ENCODE data around the gene C17orf67.
A peak's percentile ranks its signal among the peaks of the same experiment; 100 is the strongest.

The C17orf67 gene

GRCh38 chr17:56833809-56834379, at the start of gene C17orf67, which contains the start of gene DGKE:
TSS of gene C17orf67 (minus strand) at chr17:56833920. CDS start at chr17:56815810, 18,110 bp downstream.
TSS of gene DGKE (plus strand) at chr17:56834151. CDS start at chr17:56834796, 645 bp downstream.
- peak; percentile 98 for DNase-seq (ENCODE audit: low read depth)

DNA sequence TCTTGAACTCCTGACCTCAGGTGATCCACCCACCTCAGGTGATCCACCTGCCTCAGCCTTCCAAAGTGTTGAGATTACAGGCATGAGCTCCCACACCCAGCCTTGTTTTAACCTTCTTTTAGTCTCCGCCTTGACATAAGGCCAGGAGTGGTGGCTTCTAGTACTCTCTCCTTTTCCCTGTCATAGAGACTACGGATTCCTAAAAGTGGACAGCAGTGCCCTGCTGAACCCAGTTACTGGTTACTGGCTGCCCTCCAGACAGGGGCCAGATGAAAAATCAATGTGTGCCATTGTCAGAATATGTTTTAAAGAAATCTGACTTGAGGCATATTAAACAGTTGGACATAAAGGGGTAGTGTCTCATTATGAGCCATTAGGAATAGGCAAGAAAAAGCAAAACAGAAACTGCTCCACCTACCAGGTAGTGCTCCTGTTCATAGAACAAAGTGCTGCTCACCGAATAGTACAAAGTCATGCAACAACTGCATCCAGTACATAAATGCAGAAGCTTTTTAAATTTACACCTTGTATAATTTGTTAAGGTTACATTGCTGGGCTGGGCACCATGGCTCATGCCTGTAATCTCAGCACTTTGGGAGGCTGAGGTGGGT, 48.1 kb upstream of the C17orf67 start:
- no peak for DNase-seq (ENCODE audit: low read depth)

DNA sequence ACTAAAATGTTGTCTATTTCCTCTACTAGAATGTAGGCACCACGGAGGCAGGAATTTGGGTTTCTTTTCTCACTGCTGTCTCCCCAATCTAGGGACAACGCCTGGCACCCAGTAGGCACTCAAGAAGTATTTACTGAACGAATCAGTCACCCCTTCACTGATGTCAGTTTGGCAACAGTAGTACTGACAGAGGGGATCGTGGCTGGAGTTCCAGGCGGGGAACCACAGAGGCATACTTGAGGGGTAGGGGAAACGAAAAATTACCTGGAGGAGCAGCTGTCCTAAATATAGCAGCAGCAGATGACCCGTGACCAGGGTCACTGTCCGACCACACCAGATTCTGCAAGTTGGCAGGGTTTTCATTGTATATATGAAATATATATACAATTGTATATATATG, 46.9 kb upstream of the C17orf67 start:
- DNase-seq (ENCODE audit: low read depth): no peak

- no peak for DNase-seq (ENCODE audit: low read depth)
These were observed 46.4 kb upstream of the C17orf67 start for GRCh38 chr17:56880133-56880532.

DNA sequence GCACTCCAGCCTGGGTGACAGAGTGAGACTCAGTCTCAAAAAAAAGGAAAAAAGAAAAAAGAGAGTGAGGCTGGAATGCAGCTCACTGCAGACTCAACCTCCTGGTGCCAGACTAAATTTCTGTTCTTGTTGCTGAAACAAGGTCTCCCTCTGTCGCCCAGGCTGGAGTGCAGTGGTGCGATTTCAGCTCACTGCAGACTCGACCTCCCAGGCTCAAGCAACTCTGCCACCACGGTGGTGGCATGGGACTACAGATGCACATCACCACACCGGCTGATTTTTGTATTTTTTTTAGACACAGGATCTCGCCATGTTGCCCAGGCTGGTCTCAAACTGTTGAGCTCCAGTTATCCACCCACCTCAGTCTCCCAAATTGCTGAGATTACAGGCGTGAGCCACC, 45.6 kb upstream of the C17orf67 start:
- no peak for DNase-seq (ENCODE audit: low read depth)

DNA sequence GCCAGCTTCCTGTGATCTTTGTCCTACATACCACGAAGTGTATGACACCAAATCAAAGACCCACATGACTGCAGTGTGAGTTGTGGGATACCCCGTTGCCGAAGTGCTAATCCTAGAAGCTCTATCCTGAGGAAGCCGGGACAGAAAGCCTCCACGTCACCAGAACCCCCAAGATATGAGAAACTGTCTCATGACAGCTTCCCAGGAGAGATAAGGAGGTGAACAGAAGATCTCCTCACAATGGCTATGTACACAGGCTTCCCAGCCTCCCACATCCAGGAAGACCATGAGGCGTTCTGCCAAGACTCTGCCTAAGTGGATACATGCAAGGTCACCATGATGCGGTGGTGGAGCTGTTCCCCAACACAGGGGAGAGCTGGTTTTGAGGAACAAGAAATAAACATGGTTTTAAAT, 43.1 kb upstream of the C17orf67 start:
- no peak for DNase-seq (ENCODE audit: low read depth)

- DNase-seq (ENCODE audit: low read depth): no peak
These were observed 36.4 kb upstream of the C17orf67 start for GRCh38 chr17:56870081-56870651.

- no peak for DNase-seq (ENCODE audit: low read depth)
These were observed 35.0 kb upstream of the C17orf67 start for GRCh38 chr17:56868716-56869115.

DNA sequence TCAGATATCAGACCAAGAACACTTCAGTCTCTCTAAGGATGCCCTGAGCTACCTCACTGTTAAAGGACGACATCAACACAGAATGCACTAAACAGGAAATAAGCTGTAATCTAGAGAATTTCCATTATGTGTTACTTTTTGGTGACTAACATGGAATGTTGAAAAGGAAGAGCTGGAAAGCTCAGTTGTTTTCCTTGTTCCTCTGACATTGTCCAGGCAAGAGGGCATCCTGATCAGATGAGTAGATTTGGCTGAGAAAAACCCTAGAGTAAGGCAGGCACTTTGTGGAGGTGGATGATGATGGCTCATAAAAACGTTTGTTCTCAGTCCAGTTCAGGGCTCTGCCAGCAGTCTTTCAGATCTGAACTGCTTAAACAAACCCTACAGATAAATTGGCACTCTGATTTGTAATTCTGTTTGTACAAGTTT, 34.2 kb upstream of the C17orf67 start:
- no peak for DNase-seq (ENCODE audit: low read depth)

- DNase-seq (ENCODE audit: low read depth): no peak
These were observed 32.8 kb upstream of the C17orf67 start for GRCh38 chr17:56866496-56866895.

DNA sequence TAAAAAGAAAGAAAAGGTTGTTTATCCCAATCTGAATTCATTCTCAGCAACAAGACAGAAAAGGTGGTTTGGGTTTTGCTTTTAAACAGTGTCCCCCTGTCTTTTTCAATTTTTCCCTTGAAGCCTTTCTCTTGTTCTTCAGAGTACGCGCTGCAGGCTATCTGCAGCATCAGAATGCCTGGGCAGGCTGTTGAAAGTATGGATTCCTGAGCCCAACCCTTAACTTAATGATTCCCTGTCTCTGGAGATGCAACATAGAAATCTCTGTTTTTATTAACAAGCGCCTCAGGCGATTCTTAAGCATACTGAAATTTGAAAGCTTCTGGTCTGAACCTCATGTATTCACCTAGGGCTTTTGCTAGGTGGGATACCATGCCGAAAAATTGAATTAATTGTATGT, 32.4 kb upstream of the C17orf67 start:
- no peak for DNase-seq (ENCODE audit: low read depth)

- no peak for DNase-seq (ENCODE audit: low read depth)
These were observed 30.3 kb upstream of the C17orf67 start for GRCh38 chr17:56863974-56864373.

DNA sequence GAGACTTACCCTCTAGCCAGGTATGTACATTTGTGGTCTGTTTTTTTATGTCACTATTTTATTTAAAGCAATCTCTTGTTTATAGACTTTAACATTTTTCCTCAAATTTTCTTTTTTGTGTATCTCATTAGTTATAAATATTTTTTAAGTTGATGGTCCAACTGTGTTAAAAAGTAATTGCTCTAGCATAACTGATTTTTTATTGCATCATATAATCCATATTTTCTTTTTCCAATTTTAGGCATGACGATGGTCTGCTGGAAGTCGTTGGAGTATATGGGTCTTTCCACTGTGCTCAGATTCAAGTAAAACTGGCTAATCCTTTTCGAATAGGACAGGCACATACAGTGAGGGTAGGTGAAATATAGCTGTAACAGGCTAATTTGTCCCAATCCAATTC, 28.2 kb upstream of the C17orf67 start:
- DNase-seq (ENCODE audit: low read depth): no peak

GRCh38 chr17:56851008-56851407, 17.3 kb upstream of the C17orf67 start:
- no peak for DNase-seq (ENCODE audit: low read depth)

DNA sequence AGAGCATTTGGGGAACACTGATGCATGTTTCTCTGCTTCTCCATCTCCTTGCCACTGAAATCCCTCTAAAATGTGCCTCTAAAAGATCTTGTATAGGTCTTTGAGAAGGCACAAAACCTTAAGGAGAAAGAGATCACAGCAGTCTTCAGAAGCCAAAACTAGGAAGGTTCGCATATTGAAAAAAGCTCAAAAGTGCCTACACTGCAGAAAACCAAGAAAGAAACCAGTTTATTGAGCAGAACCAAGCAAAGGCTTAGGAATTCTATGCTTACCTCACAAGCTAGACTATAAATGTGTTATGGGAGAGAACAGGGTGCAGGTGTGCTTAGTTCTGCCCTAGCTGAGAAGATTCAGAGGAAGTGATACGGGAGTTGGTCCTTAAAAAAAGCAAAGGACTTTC, 16.9 kb upstream of the C17orf67 start:
- DNase-seq (ENCODE audit: low read depth): no peak

- no peak for DNase-seq (ENCODE audit: low read depth)
These were observed 15.4 kb upstream of the C17orf67 start for GRCh38 chr17:56849131-56849530.

DNA sequence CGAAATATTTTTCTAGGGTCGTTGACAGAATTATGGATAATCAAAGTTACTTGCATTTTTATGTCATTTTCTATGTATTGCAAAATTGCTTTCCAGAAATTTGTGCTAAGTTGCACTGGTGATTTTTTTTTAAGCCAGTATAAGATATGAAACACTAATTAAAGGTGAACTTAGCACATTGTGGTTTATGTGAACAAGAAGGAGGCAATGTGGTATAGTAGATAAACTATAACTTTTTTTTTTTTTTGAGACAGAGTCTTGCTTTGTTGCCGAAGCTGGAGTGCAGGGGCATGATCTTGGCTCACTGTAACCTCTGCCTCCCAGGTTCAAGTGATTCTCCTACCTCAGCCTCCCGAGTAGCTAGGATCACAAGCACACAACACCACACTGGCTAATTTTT, 13.4 kb upstream of the C17orf67 start:
- no peak for DNase-seq (ENCODE audit: low read depth)

DNA sequence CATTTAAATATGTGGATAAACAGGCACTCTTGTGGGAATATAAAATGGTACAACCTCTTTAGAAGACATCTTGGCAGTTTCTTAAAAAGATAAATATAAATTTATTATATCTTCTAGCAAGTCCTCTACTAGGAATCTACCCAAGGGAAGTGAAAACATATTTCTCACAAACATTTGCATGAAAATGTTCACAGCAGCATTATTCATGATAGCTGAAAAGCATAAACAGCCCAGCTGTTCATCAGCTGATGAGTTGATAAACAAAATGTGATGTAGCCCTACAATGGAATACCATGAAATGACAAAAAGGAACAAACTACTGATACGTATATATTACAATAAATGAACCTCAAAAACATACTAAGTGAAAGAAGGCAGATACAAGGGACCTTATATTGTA, 12.2 kb upstream of the C17orf67 start:
- DNase-seq (ENCODE audit: low read depth): no peak

GRCh38 chr17:56842577-56842976, 8.9 kb upstream of the C17orf67 start:
- no peak for DNase-seq (ENCODE audit: low read depth)

DNA sequence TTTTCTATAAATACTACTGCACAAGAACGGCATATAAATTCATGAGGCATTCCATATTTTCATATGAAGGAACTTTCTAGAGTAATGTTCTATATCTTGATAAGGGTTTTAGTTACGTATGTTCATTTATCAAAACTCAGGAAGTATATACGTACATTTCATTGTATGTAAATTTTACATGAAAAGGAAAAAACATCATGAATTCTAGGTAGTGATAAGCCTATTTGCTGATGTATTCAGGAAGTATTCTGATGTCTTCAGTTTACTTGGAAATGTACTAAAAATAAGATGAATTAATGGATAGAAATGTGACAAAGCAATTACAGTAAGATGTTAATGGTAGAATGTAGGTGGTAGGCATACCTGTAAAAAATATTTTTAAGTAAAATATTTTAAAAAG, 5.0 kb upstream of the C17orf67 start:
- no peak for DNase-seq (ENCODE audit: low read depth)

DNA sequence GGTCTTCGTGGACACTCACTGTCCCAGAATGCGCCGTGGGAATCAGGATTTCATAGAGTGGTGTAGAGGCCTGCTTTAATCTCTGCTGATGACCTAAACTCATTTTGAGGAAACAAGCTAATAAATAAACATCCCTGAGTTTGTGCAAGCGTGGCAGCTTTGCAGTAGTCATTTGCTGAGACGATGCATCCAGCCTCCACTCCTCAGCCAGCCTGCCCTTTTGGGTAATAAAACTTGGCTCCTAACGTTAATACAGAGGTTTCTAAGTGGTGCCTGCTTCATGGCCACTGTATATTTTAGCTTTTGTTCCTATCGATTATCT, 1.5 kb upstream of the C17orf67 start:
- no peak for DNase-seq (ENCODE audit: low read depth)

DNA sequence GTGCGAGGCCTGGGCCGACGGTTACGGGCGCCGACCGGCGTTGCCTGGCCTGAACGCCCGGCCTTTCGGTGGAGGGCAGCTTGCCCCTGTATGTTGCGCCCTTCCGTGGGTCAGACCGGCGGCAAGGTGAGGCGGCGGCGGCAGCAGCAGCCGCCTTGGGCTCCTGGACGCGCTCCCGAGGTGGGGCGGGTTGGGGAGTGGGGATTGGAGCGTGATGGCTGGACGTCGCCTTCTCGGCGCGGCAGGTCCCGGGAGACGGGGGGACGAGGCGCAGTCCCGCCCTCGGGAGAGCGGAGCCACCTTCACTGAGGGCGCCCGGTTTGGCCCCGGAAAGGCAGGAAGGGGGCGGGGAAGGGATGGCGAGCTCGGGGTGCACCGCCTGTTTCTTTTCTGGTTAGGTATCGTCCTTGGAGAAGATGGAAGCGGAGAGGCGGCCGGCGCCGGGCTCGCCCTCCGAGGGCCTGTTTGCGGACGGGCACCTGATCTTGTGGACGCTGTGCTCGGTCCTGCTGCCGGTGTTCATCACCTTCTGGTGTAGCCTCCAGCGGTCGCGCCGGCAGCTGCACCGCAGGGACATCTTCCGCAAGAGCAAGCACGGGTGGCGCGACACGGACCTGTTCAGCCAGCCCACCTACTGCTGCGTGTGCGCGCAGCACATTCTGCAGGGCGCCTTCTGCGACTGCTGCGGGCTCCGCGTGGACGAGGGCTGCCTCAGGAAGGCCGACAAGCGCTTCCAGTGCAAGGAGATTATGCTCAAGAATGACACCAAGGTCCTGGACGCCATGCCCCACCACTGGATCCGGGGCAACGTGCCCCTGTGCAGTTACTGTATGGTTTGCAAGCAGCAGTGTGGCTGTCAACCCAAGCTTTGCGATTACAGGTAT, 902 bp upstream of the C17orf67 start:
- DNase-seq (ENCODE audit: low read depth): peak; percentile 38
